NB4 (cell line): ENCODE results near the gene GSK3B.

Experiments used
- DNase-seq: peaks from one replicate; pipeline ENCODE4 v3.0.0; 2010; ENCODE audit warnings: low read depth
- H3K4me3 ChIP-seq: one replicate; pipeline ENCODE4 v1.5.1; 2011; ENCODE audit warnings: mild to moderate bottlenecking, low read depth, low read length, moderate library complexity
- CTCF ChIP-seq: IDR thresholded peaks from one replicate; pipeline ENCODE4 v1.5.1; 2012; ENCODE audit warnings: low read depth, low read length
- MAX ChIP-seq: IDR thresholded peaks from 2 replicates; pipeline ENCODE4 v1.6.1; 2011; ENCODE audit warnings: low read depth, low read length
- MYC ChIP-seq: IDR thresholded peaks from 2 replicates; pipeline ENCODE4 v1.6.1; 2011; ENCODE audit warnings: low read depth, low read length
- POLR2A ChIP-seq: IDR thresholded peaks from 2 replicates; pipeline ENCODE4 v1.6.1; 2011; ENCODE audit warnings: mild to moderate bottlenecking; ENCODE audit not compliant: insufficient read length; ENCODE audit errors: extremely low read depth

Gene GSK3B

GRCh38 chr3:119934249-119934648 lies 160.0 kb downstream of the GSK3B start:
- DNase-seq, result no peak
- no peak overlapping the region for H3K4me3 ChIP-seq
- TF ChIP-seq CTCF (no peak), MYC (no peak), MAX (no peak), POLR2A (no peak)

DNA sequence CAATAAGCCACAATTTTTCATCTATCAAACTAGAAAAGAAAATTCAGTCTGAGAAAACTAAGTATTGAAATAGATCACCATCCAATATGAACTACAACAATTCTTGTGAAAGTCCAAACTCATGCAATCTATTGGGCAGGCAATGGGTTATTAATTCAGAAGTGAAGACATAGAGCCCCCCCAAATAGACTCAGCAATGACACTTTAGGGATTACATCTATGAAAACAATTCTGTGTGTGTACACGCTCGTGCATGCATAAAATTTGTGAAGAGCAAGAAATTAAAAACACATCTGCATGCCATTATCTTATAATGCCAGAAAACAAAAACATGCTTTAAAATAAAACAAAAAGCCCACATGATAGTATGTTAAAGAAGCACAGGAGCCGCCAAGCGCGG lies 161.0 kb downstream of the GSK3B start:
- H3K4me3 ChIP-seq, result no peak overlapping the region
- TF ChIP-seq MAX, result no peak
- no peak for TF ChIP-seq MYC
- TF ChIP-seq POLR2A, result no peak
- no peak for TF ChIP-seq CTCF
- no peak for DNase-seq

DNA sequence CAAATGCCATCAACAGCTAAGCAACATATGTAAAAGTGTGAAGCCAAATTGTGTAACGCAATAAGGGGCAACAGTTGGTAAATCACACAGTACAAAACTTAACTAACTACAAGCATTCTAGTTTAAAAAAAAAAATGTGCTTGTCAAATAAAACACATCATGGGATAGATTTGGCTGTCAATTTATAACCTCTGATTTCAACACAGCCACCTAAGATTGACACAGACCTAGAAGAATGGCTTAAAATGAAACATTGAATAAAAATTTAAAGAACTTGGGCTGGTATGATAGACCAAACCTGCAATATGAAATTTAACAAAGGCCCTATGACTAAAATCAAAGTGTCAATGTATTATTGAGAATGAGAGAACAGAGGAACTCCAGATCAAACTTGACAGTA lies 164.0 kb downstream of the GSK3B start:
- no peak for DNase-seq
- TF ChIP-seq POLR2A (no peak), CTCF (no peak), MAX (no peak), MYC (no peak)
- H3K4me3 ChIP-seq, result no peak overlapping the region

DNA sequence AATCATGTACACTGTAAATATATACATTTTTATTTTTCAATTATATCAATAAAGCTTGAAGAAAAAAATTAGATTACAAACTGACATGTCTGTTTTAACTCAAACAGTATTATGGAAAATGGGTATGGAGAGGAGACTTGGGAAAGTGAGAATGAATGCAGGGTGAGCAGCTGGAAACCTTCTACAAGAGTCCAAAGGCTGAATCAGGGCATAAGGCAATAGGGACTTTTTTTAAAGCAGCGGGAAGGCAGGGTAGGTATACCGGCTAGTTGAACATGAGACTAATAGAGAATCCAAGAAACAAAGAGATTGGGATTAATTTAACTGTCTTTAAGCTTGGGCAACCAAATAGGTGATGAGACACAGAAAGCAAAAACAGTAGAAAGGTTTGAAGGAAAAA lies 167.1 kb downstream of the GSK3B start:
- no peak overlapping the region for H3K4me3 ChIP-seq
- no peak for DNase-seq
- TF ChIP-seq MAX (no peak), POLR2A (no peak), MYC (no peak), CTCF (no peak)

- no peak for DNase-seq
- H3K4me3 ChIP-seq, result no peak overlapping the region
These were observed 169.8 kb downstream of the GSK3B start for GRCh38 chr3:119924111-119925094.

More at GRCh38 chr3:119924111-119925094, 169.8 kb downstream of the GSK3B start:
- TF ChIP-seq POLR2A (no peak), MAX (no peak), MYC (no peak), CTCF (no peak)
